GM20000 (cell line): Measurements from ENCODE around the gene DNM1L.

Experiments used
- DNase-seq: peaks from one replicate; pipeline ENCODE4 v3.0.0; 2012; ENCODE audit warnings: low spot score
- TF ChIP-seq, protein P1 (sequence below): IDR thresholded peaks from 2 replicates; pipeline ENCODE4 v1.5.1; 2012; ENCODE audit warnings: mild to moderate bottlenecking, control low read depth; ENCODE audit errors: extremely low read depth, missing control alignments

Gene DNM1L

GRCh38 chr12:32773691-32774090, 94.6 kb downstream of the DNM1L start:
- DNase-seq: no peak

DNA sequence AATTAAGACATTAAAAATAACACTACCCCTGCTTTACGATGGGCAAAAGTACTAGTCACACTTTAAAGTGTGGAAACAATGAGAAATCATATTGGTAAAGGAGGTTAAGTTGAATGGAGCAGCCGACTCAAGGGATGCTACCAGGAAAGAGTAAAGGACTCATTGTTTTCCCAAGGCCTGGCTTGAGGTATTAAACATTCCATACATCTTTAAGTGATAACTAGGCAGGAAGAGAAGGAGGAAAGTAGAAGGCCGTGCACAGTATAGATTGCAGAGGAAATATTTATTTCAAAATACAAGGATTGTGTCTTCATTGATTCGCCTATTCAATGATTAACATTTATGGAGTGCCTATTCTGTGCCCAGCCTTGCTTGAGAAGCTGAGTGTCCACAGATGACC, 97.2 kb downstream of the DNM1L start:
- DNase-seq: no peak
- TF ChIP-seq, protein P1, sequence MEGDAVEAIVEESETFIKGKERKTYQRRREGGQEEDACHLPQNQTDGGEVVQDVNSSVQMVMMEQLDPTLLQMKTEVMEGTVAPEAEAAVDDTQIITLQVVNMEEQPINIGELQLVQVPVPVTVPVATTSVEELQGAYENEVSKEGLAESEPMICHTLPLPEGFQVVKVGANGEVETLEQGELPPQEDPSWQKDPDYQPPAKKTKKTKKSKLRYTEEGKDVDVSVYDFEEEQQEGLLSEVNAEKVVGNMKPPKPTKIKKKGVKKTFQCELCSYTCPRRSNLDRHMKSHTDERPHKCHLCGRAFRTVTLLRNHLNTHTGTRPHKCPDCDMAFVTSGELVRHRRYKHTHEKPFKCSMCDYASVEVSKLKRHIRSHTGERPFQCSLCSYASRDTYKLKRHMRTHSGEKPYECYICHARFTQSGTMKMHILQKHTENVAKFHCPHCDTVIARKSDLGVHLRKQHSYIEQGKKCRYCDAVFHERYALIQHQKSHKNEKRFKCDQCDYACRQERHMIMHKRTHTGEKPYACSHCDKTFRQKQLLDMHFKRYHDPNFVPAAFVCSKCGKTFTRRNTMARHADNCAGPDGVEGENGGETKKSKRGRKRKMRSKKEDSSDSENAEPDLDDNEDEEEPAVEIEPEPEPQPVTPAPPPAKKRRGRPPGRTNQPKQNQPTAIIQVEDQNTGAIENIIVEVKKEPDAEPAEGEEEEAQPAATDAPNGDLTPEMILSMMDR: no peak

More at GRCh38 chr12:32773691-32774090, 94.6 kb downstream of the DNM1L start:
- TF ChIP-seq, protein P1: no peak

DNA sequence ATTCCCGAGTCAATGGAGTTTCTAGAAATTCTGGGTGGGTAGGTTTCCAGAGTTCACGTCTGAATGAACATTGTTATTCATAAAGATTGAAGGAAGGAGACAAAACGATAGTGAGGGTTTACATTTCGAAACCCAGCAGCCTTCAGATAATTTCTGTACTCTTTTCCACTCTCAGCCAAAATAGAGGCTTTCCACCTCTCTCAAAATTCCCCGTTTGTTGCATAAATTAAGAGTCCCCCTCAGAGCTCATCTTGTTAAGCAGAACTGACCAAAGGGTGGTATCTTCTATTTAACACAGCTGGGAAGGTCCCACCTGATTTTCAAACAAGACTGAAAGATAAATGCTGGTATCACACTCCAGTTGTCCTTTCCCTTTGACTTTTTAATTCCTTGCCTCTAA, 98.1 kb downstream of the DNM1L start:
- peak; percentile 16 for DNase-seq
- TF ChIP-seq, protein P1: no peak

- TF ChIP-seq, protein P1: no peak
- DNase-seq: no peak
These were observed 98.6 kb downstream of the DNM1L start for GRCh38 chr12:32777691-32778175.

DNA sequence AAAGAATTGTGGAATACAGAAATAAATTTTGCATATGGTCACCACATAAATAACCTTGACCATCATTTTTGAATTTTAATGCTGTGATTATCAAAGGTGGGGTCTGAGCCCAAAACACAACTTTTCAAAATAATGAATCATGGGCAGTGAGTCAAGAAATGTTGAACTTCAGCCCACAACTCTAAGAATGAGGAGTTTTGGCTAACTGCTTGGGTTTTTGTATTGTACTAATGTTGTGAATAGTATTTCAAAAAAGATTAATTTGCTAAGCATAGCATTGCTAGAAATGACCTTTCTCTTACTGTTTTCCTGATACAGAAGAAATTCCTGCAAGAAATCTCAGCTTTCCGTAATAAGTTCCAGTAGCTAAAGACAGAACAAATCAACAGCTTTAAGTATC, 101.0 kb downstream of the DNM1L start:
- TF ChIP-seq, protein P1: no peak
- DNase-seq: no peak

GRCh38 chr12:32783029-32783428, 103.9 kb downstream of the DNM1L start:
- TF ChIP-seq, protein P1: no peak

DNA sequence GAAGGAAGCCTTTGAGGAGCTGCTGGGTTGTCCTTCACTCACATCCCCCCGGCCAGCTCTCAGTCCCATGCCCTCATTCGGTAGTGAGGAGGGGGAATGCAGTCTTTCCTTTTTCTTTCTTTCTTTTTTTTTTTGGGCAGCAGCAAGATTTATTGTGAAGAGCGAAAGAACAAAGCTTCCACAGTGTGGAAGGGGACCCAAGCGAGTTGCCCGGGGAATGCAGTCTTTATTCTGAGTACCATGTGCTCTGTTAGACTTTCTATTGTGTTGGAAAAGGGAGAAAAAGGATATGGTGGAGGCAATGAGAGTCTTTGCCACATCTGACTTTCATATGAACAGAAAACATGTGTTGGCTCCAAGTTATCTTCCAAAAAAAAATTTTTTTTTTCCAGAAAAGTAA, 106.5 kb downstream of the DNM1L start:
- TF ChIP-seq, protein P1: no peak
- DNase-seq: no peak

More at GRCh38 chr12:32783029-32783428, 103.9 kb downstream of the DNM1L start:
- no peak for DNase-seq
